Suprapubic skin (tissue), 4 donors: Measurements from ENCODE around the gene NUP50. TPM values are rescaled to one million over a fixed set of nuclear protein-coding genes. Genes with fewer than 3 reads are reported as not detected.
A peak's percentile ranks its signal among the peaks of the same experiment; 100 is the strongest.

Experiments used
- DNase-seq, 2 donors: peaks; one replicate each; pipeline ENCODE4 v3.0.0-alpha.2; 2019; ENCODE audit warnings: low spot score in 2 of 2
- H3K27ac ChIP-seq: fragments of 200-600 bp; sonication (generic); one replicate; pipeline ENCODE4 v1.5.1; 2019
- H3K27me3 ChIP-seq: fragments of 200-600 bp; sonication (generic); one replicate; pipeline ENCODE4 v1.5.1; 2019
- H3K36me3 ChIP-seq: fragments of 200-600 bp; sonication (generic); one replicate; pipeline ENCODE4 v1.5.1; 2019
- H3K4me1 ChIP-seq: fragments of 200-600 bp; sonication (generic); one replicate; pipeline ENCODE4 v1.5.1; 2019
- H3K4me3 ChIP-seq: fragments of 200-600 bp; sonication (generic); one replicate; pipeline ENCODE4 v1.5.1; 2019; ENCODE audit warnings: mild to moderate bottlenecking
- H3K9me3 ChIP-seq: fragments of 200-600 bp; sonication (generic); one replicate; pipeline ENCODE4 v1.5.1; 2019
- EP300 ChIP-seq: sonication (generic); formaldehyde crosslinking; IDR thresholded peaks from one replicate; pipeline ENCODE4 v1.6.1; 2017; ENCODE audit warnings: antibody characterized with exemption
- POLR2A ChIP-seq, 2 donors: fragments of 450-650 bp; IDR thresholded peaks; one replicate each; pipeline ENCODE4 v1.6.1; 2017; ENCODE audit warnings: antibody characterized with exemption in 2 of 2, mild to moderate bottlenecking in 2 of 2, moderate library complexity in 2 of 2
- POLR2AphosphoS5 ChIP-seq, 3 donors: sonication (generic); formaldehyde crosslinking; IDR thresholded peaks; one replicate each; pipeline ENCODE4 v1.6.1; 2017; ENCODE audit warnings: antibody characterized with exemption in 3 of 3
- WGBS: methylation state at CpG from one replicate; pipeline ENCODE4 v1.1.5; 2018; 5-methylcytosine and 5-hydroxymethylcytosine counted together
- total RNA-seq, 4 donors: library from RNA; depleted of rRNA; stranded (reverse); fragments of >200 nt; gene quantifications; one replicate each; pipeline ENCODE4 v1.1.0, GENCODE V29; 2016
- TF ChIP-seq, protein P1 (sequence below), 2 donors: fragments of 200-600 bp in 1 of 2; fragments of 450-650 bp in 1 of 2; sonication (generic) in 1 of 2; IDR thresholded peaks; one replicate each; pipeline ENCODE4 v1.5.1; 2016 to 2019; ENCODE audit warnings: antibody characterized with exemption in 2 of 2, mild to moderate bottlenecking in 1 of 2, moderate library complexity in 1 of 2

The NUP50 gene
- total RNA-seq, 4 donors from 2014 or later, result 44.2 to 74.0 (median 64.0) TPM

DNA sequence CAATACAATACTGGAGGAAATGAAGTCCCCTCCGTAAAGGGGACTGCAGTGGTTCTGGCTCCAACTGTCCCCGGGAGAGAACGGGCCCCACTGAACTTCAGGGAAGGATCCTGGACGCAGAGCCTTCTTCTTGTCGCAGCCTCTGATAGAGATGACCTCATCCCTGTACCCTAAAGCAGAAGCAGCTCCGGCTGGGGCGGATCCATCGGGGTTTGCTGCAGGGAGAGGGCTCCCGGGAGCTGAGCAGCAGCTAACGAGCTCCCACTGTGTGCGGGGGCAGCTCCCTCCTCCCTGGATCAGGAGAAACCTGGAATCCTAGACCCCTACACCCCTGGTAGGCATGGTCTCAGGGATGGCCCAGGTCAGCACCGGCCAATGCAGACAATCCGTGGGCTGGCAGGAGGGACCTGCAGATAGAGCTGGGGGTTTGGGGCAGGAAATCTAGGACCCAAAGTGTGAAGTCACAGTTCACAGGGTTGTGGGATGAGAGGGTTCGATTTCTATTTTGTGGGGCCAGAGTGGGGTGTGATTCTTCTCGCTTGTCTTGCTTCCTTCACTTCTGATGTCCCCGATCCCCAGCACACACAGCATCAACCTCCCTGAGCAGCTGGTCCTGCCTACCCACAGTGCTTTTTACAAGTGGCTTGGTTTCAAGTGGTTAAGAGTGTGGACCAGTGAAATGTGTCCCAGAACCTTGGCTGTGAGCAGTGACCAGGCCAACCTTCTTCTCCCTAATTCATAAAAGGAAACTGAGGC is 64.1 kb downstream of the NUP50 start:
- DNase-seq, result no peak
- peak overlapping the region; percentile 86 for H3K27ac ChIP-seq
- no peaks in the 10 kb centered on the region for H3K27me3 ChIP-seq
- H3K9me3 ChIP-seq, result no peaks in the 10 kb centered on the region
- 57% methylated on average over 14 of the region's 16 CpGs for WGBS
- peaks cover 61% of the 10 kb centered on the region for H3K4me1 ChIP-seq
- no peak overlapping the region for H3K4me3 ChIP-seq
- no peaks in the 10 kb centered on the region for H3K36me3 ChIP-seq
- TF ChIP-seq EP300 (no peak), POLR2AphosphoS5 (IDR thresholded peaks at IDR 0.05) (no peak), POLR2A (IDR thresholded peaks at IDR 0.05) (no peak)
- TF ChIP-seq, protein P1, sequence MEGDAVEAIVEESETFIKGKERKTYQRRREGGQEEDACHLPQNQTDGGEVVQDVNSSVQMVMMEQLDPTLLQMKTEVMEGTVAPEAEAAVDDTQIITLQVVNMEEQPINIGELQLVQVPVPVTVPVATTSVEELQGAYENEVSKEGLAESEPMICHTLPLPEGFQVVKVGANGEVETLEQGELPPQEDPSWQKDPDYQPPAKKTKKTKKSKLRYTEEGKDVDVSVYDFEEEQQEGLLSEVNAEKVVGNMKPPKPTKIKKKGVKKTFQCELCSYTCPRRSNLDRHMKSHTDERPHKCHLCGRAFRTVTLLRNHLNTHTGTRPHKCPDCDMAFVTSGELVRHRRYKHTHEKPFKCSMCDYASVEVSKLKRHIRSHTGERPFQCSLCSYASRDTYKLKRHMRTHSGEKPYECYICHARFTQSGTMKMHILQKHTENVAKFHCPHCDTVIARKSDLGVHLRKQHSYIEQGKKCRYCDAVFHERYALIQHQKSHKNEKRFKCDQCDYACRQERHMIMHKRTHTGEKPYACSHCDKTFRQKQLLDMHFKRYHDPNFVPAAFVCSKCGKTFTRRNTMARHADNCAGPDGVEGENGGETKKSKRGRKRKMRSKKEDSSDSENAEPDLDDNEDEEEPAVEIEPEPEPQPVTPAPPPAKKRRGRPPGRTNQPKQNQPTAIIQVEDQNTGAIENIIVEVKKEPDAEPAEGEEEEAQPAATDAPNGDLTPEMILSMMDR (IDR thresholded peaks at IDR 0.05), result no peak

DNA sequence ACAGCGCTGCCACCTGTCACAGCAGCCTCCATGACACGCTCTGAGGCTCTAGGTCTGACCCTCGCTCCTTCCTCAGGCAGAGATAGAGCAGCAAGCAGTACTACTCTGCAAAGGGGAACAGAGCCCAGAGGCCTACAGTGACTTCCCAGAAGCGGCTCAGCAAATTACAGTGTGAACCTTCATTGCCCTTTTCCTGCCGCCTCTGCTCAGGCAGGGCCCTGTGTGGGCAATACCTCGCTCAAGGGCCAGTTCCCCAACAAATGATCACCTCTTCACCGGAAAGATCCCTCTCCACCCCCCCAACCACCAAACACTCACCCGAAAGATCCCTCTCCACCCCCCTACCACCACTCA is 64.7 kb downstream of the NUP50 start:
- H3K36me3 ChIP-seq, result no peaks in the 10 kb centered on the region
- no peak for DNase-seq
- no peaks in the 10 kb centered on the region for H3K9me3 ChIP-seq
- TF ChIP-seq POLR2AphosphoS5 (IDR thresholded peaks at IDR 0.05), result no peak
- no peak for TF ChIP-seq POLR2A (IDR thresholded peaks at IDR 0.05)
- TF ChIP-seq EP300, result no peak
- H3K27me3 ChIP-seq, result no peaks in the 10 kb centered on the region
- H3K4me3 ChIP-seq, result no peak overlapping the region
- H3K27ac ChIP-seq, result no peak overlapping the region
- peaks cover 61% of the 10 kb centered on the region for H3K4me1 ChIP-seq
- WGBS, result 80% methylated on average over 4 of the region's 8 CpGs

DNA sequence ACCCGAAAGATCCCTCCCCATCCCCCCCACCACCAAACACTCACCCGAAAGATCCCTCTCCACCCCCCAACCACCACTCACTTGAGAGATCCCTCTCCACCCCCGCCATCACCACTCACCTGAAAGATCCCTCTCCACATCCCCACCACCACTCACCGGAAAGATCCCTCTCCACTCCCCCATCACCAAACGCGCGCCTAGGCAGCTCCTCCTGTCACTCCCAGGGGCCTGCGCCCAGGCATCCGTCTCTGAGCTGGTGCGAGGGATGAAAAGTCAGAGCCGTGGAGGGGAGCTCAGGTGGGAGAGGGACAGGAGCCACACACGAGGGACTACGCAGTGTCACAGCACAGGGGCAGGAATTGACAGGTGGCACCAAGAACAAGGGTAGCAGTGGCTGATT is 65.5 kb downstream of the NUP50 start:
- Histone ChIP-seq H3K4me3 (no peak overlapping the region), H3K27me3 (no peaks in the 10 kb centered on the region), H3K4me1 (peaks cover 61% of the 10 kb centered on the region), H3K36me3 (no peaks in the 10 kb centered on the region), H3K27ac (no peak overlapping the region), H3K9me3 (no peaks in the 10 kb centered on the region)
- TF ChIP-seq, protein P1 (IDR thresholded peaks at IDR 0.05), result no peak
- TF ChIP-seq POLR2A (IDR thresholded peaks at IDR 0.05), result no peak
- TF ChIP-seq EP300, result no peak
- no peak for TF ChIP-seq POLR2AphosphoS5 (IDR thresholded peaks at IDR 0.05)
- no peak for DNase-seq
- 98% methylated on average over 9 of the region's 13 CpGs for WGBS

DNA sequence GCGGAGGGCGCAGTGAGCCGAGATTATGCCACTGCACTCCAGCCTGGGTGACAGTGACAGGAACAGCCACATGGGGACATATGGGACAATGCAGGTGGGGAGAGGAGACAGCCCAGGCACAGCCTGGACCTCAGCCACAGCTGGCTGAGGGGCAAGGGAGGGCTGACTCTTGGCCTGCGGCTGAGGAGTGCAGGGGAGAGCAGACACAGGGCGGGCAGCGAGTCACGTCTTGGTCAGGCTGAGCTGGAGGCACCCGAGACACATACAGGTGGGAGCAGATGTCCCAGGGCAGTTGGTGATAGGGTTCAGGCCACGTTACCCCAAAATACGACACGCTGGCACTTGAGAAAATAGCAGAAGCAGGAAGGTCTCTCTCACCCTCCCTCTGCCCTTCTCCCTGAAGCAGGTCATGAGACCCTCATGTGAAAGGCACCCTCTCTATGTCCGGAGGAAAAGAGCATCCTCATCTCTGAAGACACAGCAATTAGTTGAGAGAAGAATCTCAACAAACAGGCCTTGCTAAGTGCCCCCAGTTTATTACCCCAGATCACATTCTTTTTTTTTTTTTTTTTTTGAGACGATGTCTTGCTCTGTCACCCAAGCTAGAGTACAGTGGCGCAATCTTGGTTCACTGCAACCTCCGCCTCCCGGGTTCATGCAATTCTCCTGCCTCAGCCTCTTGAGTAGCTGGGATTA is 66.4 kb downstream of the NUP50 start:
- TF ChIP-seq, protein P1 (IDR thresholded peaks at IDR 0.05), result no peak
- no peak for TF ChIP-seq POLR2A (IDR thresholded peaks at IDR 0.05)
- no peak for TF ChIP-seq POLR2AphosphoS5 (IDR thresholded peaks at IDR 0.05)
- TF ChIP-seq EP300, result no peak
- Histone ChIP-seq H3K27me3 (no peaks in the 10 kb centered on the region), H3K4me3 (no peak overlapping the region), H3K4me1 (peaks cover 64% of the 10 kb centered on the region), H3K9me3 (no peaks in the 10 kb centered on the region), H3K27ac (no peak overlapping the region), H3K36me3 (no peaks in the 10 kb centered on the region)
- DNase-seq, result no peak
- WGBS, result 75% methylated on average over 16 of the region's 16 CpGs

DNA sequence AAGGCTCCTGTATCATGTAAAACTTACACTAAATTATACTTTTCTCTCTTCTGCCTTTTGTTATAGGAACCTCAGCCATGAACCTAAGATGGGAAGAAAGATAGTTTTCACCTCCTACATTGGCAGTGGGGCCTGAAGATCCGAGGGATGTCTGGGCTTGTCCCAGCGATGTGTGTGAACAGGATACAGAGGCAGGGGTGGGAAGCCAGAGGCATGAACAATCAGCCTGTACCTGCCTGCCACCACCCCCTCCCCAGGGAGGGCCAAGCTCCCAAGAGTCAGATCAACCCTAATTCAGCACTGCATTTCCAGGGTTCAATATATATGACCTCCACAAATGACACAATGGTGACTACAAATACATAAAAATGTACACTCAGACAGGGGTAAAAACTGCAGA is 67.6 kb downstream of the NUP50 start:
- no peak overlapping the region for H3K4me3 ChIP-seq
- 49% methylated on average over 2 of the region's 2 CpGs for WGBS
- H3K9me3 ChIP-seq, result no peaks in the 10 kb centered on the region
- TF ChIP-seq POLR2AphosphoS5 (IDR thresholded peaks at IDR 0.05) (no peak), POLR2A (IDR thresholded peaks at IDR 0.05) (no peak), EP300 (no peak)
- TF ChIP-seq, protein P1 (IDR thresholded peaks at IDR 0.05), result no peak
- H3K27me3 ChIP-seq, result no peaks in the 10 kb centered on the region
- peaks cover 64% of the 10 kb centered on the region for H3K4me1 ChIP-seq
- H3K36me3 ChIP-seq, result no peaks in the 10 kb centered on the region
- DNase-seq, result no peak
- H3K27ac ChIP-seq, result no peak overlapping the region
